Liver (tissue), 9 donors: ENCODE results near the gene CCNY. TPM values are rescaled to one million over a fixed set of nuclear protein-coding genes. Genes with fewer than 3 reads are reported as not detected.

Source experiments
- DNase-seq: peaks from one replicate; pipeline ENCODE4 v3.0.0-alpha.2; 2017; ENCODE audit warnings: low spot score
- H3K27ac ChIP-seq, 2 donors: one replicate each; pipeline ENCODE4 v1.7.0; 2013; ENCODE audit warnings: inconsistent platforms in 2 of 2, low read length in 2 of 2, control low read depth in 1 of 2, low read depth in 1 of 2, mild to moderate bottlenecking in 1 of 2
- H3K27me3 ChIP-seq, 4 donors: one replicate each; pipeline versions ENCODE4 v1.6.1 to v1.7.0; 2013; ENCODE audit warnings: low read length in 3 of 4, inconsistent platforms in 1 of 4, mild to moderate bottlenecking in 1 of 4, moderate library complexity in 1 of 4; ENCODE audit not compliant: control insufficient read depth in 4 of 4, insufficient read depth in 4 of 4
- H3K36me3 ChIP-seq, 4 donors: one replicate each; pipeline versions ENCODE4 v1.6.1 to v1.7.0; 2013; ENCODE audit warnings: low read length in 3 of 4, mild to moderate bottlenecking in 3 of 4, low read depth in 1 of 4, moderate library complexity in 1 of 4; ENCODE audit not compliant: control insufficient read depth in 4 of 4, insufficient read depth in 3 of 4
- H3K4me1 ChIP-seq, 4 donors: one replicate each; pipeline versions ENCODE4 v1.6.1 to v1.7.0; 2013; ENCODE audit warnings: low read length in 3 of 4, mild to moderate bottlenecking in 3 of 4, moderate library complexity in 1 of 4; ENCODE audit not compliant: control insufficient read depth in 4 of 4, insufficient read depth in 4 of 4
- H3K4me3 ChIP-seq, 3 donors: one replicate each; pipeline versions ENCODE4 v1.6.1 to v1.7.0; 2013; ENCODE audit warnings: low read length in 3 of 3, control low read depth in 1 of 3, low read depth in 1 of 3, mild to moderate bottlenecking in 1 of 3
- H3K9ac ChIP-seq, 2 donors: one replicate each; pipeline ENCODE4 v1.7.0; 2013; ENCODE audit warnings: low read length in 2 of 2, mild to moderate bottlenecking in 2 of 2, moderate library complexity in 2 of 2, control low read depth in 1 of 2, low read depth in 1 of 2
- H3K9me3 ChIP-seq, 4 donors: one replicate each; pipeline versions ENCODE4 v1.6.1 to v1.7.0; 2013; ENCODE audit warnings: low read length in 3 of 4; ENCODE audit not compliant: control insufficient read depth in 4 of 4
- EGR1 ChIP-seq, 2 donors: IDR thresholded peaks; 2 replicates each; pipeline ENCODE4 v1.6.1; 2016 to 2018; ENCODE audit warnings: antibody characterized with exemption in 2 of 2, low read depth in 2 of 2
- FOXA1 ChIP-seq: IDR thresholded peaks from 2 replicates; pipeline ENCODE4 v1.6.1; 2016; ENCODE audit warnings: antibody characterized with exemption
- FOXA2 ChIP-seq: IDR thresholded peaks from 2 replicates; pipeline ENCODE4 v1.6.1; 2016; ENCODE audit warnings: antibody characterized with exemption
- GABPA ChIP-seq, 2 donors: IDR thresholded peaks in 1 of 2; conservative IDR thresholded peaks in 1 of 2; 2 replicates each; pipeline ENCODE4 v1.6.1; 2016; ENCODE audit warnings: antibody characterized with exemption in 2 of 2, mild to moderate bottlenecking in 1 of 2, moderate library complexity in 1 of 2
- HNF4A ChIP-seq, 2 donors: conservative IDR thresholded peaks; 2 replicates each; pipeline ENCODE4 v1.6.1; 2016; ENCODE audit warnings: antibody characterized with exemption in 2 of 2, mild to moderate bottlenecking in 2 of 2
- HNF4G ChIP-seq: IDR thresholded peaks from 2 replicates; pipeline ENCODE4 v1.6.1; 2016; ENCODE audit warnings: antibody characterized with exemption
- JUND ChIP-seq, 2 donors: IDR thresholded peaks; 2 replicates each; pipeline ENCODE4 v1.6.1; 2016; ENCODE audit warnings: antibody characterized with exemption in 2 of 2
- NR2F2 ChIP-seq: IDR thresholded peaks from 2 replicates; pipeline ENCODE4 v1.6.1; 2016; ENCODE audit warnings: antibody characterized with exemption
- RAD21 ChIP-seq, 2 donors: IDR thresholded peaks; 2 replicates each; pipeline ENCODE4 v1.6.1; 2016; ENCODE audit warnings: antibody characterized with exemption in 2 of 2, mild to moderate bottlenecking in 2 of 2
- RXRA ChIP-seq, 2 donors: IDR thresholded peaks; 2 replicates each; pipeline ENCODE4 v1.6.1; 2017 to 2018; ENCODE audit warnings: antibody characterized with exemption in 2 of 2, mild to moderate bottlenecking in 1 of 2
- SP1 ChIP-seq: IDR thresholded peaks from 2 replicates; pipeline ENCODE4 v1.6.1; 2018; ENCODE audit warnings: antibody characterized with exemption, mild to moderate bottlenecking
- TAF1 ChIP-seq: conservative IDR thresholded peaks from 2 replicates; pipeline ENCODE4 v1.6.1; 2016; ENCODE audit warnings: antibody characterized with exemption, mild to moderate bottlenecking
- YY1 ChIP-seq: IDR thresholded peaks from 2 replicates; pipeline ENCODE4 v1.6.1; 2016; ENCODE audit warnings: antibody characterized with exemption, mild to moderate bottlenecking
- WGBS: extraction: QIAGEN DNeasy Blood & Tissue Kit; methylation state at CpG from one replicate; pipeline ENCODE4 v1.1.7; 2013; 5-methylcytosine and 5-hydroxymethylcytosine counted together
- polyA plus RNA-seq, 2 donors: library from polyadenylated mRNA; stranded (reverse) in 1 of 2; unstranded in 1 of 2; fragments of 200-250 nt in 1 of 2; fragments of >200 nt in 1 of 2; fragmentation: Nextera tagmentation in 1 of 2; extraction: Ambion mirVana in 1 of 2; gene quantifications; one replicate each; pipeline versions ENCODE4 v1.2.1 to v1.2.3, GENCODE V29; 2013 to 2015
- total RNA-seq, 2 donors: library from RNA; depleted of rRNA; stranded (reverse); fragments of >200 nt; gene quantifications; one replicate each; pipeline ENCODE4 v1.2.3, GENCODE V29; 2014
- TF ChIP-seq, protein P1 (sequence below): IDR thresholded peaks from 2 replicates; pipeline ENCODE4 v1.6.1; 2016; ENCODE audit warnings: antibody characterized with exemption
- TF ChIP-seq, protein P2 (sequence below): fragments of 150-350 bp; IDR thresholded peaks from 2 replicates; pipeline ENCODE4 v1.5.1; 2017; ENCODE audit warnings: improper control_type of control experiment, low read depth, low read length; ENCODE audit not compliant: missing input control
- TF ChIP-seq, protein P3 (sequence below): IDR thresholded peaks from 2 replicates; pipeline ENCODE4 v1.6.1; 2016; ENCODE audit warnings: antibody characterized with exemption, mild to moderate bottlenecking
- TF ChIP-seq, protein P4 (sequence below): IDR thresholded peaks from 2 replicates; pipeline ENCODE4 v1.6.1; 2016; ENCODE audit warnings: antibody characterized with exemption
- TF ChIP-seq, protein P5 (sequence below): IDR thresholded peaks from 2 replicates; pipeline ENCODE4 v1.6.1; 2016; ENCODE audit warnings: antibody characterized with exemption
- donor health status: healthy.
- donor health status: healthy.
- donor health status: healthy.
- donor health status: healthy.
- donor health status: healthy.

Gene CCNY
- total and polyA plus RNA-seq, 4 donors: 17.6 to 38.4 (median 21.8) TPM

DNA sequence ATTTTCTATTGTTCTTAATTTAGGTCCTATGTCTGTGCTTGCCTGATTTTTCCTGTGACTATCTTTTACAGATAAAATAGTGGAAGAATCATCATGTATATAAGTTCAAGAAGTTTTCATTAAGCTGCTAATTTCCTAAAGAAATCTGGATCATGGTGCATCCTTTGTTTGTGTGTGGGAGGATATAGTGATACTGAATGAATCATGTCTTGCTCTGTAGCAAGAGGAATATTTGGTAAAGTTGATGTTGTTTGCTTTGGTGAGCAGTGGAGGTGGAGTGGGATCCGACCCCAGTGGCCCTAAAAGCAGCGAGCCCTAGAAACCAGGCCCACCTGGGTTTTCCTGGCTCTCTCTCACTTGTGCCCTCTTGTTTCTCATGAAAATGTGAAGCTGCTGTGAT, 83.7 kb downstream of the CCNY start:
- H3K9ac ChIP-seq: no peak overlapping the region
- no peak overlapping the region for H3K27ac ChIP-seq
- WGBS: 87% methylated on average over 2 of the region's 2 CpGs
- TF ChIP-seq, protein P1, sequence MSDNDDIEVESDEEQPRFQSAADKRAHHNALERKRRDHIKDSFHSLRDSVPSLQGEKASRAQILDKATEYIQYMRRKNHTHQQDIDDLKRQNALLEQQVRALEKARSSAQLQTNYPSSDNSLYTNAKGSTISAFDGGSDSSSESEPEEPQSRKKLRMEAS: no peak
- peak; percentile 11 for TF ChIP-seq NR2F2
- TF ChIP-seq, protein P2, sequence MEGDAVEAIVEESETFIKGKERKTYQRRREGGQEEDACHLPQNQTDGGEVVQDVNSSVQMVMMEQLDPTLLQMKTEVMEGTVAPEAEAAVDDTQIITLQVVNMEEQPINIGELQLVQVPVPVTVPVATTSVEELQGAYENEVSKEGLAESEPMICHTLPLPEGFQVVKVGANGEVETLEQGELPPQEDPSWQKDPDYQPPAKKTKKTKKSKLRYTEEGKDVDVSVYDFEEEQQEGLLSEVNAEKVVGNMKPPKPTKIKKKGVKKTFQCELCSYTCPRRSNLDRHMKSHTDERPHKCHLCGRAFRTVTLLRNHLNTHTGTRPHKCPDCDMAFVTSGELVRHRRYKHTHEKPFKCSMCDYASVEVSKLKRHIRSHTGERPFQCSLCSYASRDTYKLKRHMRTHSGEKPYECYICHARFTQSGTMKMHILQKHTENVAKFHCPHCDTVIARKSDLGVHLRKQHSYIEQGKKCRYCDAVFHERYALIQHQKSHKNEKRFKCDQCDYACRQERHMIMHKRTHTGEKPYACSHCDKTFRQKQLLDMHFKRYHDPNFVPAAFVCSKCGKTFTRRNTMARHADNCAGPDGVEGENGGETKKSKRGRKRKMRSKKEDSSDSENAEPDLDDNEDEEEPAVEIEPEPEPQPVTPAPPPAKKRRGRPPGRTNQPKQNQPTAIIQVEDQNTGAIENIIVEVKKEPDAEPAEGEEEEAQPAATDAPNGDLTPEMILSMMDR: no peak
- no peaks in the 10 kb centered on the region for H3K27me3 ChIP-seq
- peaks cover 5 to 30% (median 21%) of the 10 kb centered on the region in 4 donors for H3K4me1 ChIP-seq
- H3K36me3 ChIP-seq: no peaks in the 10 kb centered on the region
- no peak for DNase-seq
- no peaks in the 10 kb centered on the region for H3K9me3 ChIP-seq
- no peak overlapping the region for H3K4me3 ChIP-seq

DNA sequence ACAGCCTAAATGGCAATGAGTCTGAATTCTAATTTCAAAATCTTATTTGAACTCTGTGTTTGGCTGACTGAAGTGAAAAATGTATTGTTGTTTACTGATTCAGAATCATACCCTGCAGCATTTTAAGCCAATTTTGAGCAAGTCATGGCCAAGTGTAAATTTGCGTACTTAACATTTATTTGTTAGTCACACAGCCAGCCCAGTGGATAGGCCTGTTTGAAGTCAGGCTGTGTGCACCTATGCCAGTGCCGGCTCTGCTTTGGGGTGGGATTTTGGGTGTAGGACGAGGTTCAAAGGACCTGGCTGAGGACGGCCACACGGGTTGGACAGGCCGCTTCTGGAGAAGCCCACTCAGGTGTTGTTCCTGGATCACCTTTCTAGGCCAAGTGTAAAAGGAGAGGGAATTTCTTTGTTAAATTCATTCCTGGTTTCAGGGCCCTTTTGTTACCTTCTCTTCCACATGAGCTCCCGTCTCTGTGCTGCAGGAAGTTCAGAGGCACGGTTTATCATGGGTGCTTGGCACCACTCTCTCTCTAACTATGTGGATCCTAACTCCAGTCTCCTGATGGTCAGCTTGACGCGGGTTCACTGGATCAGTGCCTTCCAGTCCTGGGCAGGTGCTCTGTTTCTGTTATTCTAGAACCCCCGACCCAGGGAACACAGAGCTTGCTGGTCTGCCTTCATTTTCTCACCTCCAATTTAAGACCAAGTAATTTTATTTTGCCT, 84.7 kb downstream of the CCNY start:
- no peak for DNase-seq
- WGBS: 89% methylated on average over 11 of the region's 11 CpGs
- Histone ChIP-seq H3K4me1 (peaks cover 8 to 38% (median 30%) of the 10 kb centered on the region in 4 donors), H3K9me3 (no peaks in the 10 kb centered on the region), H3K4me3 (no peak overlapping the region), H3K36me3 (no peaks in the 10 kb centered on the region), H3K27me3 (no peaks in the 10 kb centered on the region), H3K9ac (no peak overlapping the region), H3K27ac (peak overlapping the region in 1 of 2 donors; percentile 29)
- no peak for TF ChIP-seq NR2F2
- no peak for TF ChIP-seq EGR1 (IDR thresholded peaks at IDR 0.05; ENCODE audit: low read depth in 2 of 2)
- no peak for TF ChIP-seq TAF1
- no peak for TF ChIP-seq GABPA (IDR thresholded peaks at IDR 0.05 in 1 of 2, conservative IDR thresholded peaks at IDR 0.05 in 1 of 2)
- TF ChIP-seq FOXA1: no peak
- TF ChIP-seq RXRA (IDR thresholded peaks at IDR 0.05): no peak
- no peak for TF ChIP-seq RAD21 (IDR thresholded peaks at IDR 0.05)
- TF ChIP-seq, protein P3, sequence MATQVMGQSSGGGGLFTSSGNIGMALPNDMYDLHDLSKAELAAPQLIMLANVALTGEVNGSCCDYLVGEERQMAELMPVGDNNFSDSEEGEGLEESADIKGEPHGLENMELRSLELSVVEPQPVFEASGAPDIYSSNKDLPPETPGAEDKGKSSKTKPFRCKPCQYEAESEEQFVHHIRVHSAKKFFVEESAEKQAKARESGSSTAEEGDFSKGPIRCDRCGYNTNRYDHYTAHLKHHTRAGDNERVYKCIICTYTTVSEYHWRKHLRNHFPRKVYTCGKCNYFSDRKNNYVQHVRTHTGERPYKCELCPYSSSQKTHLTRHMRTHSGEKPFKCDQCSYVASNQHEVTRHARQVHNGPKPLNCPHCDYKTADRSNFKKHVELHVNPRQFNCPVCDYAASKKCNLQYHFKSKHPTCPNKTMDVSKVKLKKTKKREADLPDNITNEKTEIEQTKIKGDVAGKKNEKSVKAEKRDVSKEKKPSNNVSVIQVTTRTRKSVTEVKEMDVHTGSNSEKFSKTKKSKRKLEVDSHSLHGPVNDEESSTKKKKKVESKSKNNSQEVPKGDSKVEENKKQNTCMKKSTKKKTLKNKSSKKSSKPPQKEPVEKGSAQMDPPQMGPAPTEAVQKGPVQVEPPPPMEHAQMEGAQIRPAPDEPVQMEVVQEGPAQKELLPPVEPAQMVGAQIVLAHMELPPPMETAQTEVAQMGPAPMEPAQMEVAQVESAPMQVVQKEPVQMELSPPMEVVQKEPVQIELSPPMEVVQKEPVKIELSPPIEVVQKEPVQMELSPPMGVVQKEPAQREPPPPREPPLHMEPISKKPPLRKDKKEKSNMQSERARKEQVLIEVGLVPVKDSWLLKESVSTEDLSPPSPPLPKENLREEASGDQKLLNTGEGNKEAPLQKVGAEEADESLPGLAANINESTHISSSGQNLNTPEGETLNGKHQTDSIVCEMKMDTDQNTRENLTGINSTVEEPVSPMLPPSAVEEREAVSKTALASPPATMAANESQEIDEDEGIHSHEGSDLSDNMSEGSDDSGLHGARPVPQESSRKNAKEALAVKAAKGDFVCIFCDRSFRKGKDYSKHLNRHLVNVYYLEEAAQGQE: no peak
- no peak for TF ChIP-seq HNF4G
- no peak for TF ChIP-seq FOXA2
- TF ChIP-seq, protein P2: no peak
- TF ChIP-seq, protein P4, sequence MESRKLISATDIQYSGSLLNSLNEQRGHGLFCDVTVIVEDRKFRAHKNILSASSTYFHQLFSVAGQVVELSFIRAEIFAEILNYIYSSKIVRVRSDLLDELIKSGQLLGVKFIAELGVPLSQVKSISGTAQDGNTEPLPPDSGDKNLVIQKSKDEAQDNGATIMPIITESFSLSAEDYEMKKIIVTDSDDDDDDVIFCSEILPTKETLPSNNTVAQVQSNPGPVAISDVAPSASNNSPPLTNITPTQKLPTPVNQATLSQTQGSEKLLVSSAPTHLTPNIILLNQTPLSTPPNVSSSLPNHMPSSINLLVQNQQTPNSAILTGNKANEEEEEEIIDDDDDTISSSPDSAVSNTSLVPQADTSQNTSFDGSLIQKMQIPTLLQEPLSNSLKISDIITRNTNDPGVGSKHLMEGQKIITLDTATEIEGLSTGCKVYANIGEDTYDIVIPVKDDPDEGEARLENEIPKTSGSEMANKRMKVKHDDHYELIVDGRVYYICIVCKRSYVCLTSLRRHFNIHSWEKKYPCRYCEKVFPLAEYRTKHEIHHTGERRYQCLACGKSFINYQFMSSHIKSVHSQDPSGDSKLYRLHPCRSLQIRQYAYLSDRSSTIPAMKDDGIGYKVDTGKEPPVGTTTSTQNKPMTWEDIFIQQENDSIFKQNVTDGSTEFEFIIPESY: no peak
- TF ChIP-seq YY1: no peak
- TF ChIP-seq, protein P1: no peak
- TF ChIP-seq HNF4A (conservative IDR thresholded peaks at IDR 0.05): no peak
- TF ChIP-seq, protein P5, sequence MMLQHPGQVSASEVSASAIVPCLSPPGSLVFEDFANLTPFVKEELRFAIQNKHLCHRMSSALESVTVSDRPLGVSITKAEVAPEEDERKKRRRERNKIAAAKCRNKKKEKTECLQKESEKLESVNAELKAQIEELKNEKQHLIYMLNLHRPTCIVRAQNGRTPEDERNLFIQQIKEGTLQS: no peak
- TF ChIP-seq JUND (IDR thresholded peaks at IDR 0.05): no peak
- no peak for TF ChIP-seq SP1
